NT2/D1 (cell line): ENCODE results near the gene LPP.

Source experiments
- DNase-seq: peaks from one replicate; pipeline ENCODE4 v3.0.0-alpha.2; 2011; ENCODE audit warnings: low read depth, low spot score
- H3K27me3 ChIP-seq: 2 replicates; pipeline ENCODE4 v1.6.0; 2011; ENCODE audit warnings: mild to moderate bottlenecking; ENCODE audit not compliant: insufficient read length, insufficient read depth
- H3K36me3 ChIP-seq: 2 replicates; pipeline ENCODE4 v1.6.1; 2011; ENCODE audit warnings: mild to moderate bottlenecking, low read length, mixed read lengths; ENCODE audit not compliant: insufficient read depth, insufficient read length
- H3K4me1 ChIP-seq: 2 replicates; pipeline ENCODE4 v1.5.1; 2011; ENCODE audit not compliant: insufficient read depth, insufficient read length
- H3K4me3 ChIP-seq: 2 replicates; pipeline ENCODE4 v1.5.1; 2011; ENCODE audit warnings: low read depth; ENCODE audit not compliant: insufficient read length
- H3K9ac ChIP-seq: 2 replicates; pipeline ENCODE4 v1.6.0; 2011; ENCODE audit warnings: low read depth; ENCODE audit not compliant: insufficient read length
- H3K9me3 ChIP-seq: 2 replicates; pipeline ENCODE4 v1.5.1; 2011; ENCODE audit warnings: mild to moderate bottlenecking, low read length; ENCODE audit not compliant: insufficient read depth
- SUZ12 ChIP-seq: IDR thresholded peaks from 2 replicates; pipeline ENCODE4 v1.6.1; 2011; ENCODE audit not compliant: insufficient read length, insufficient read depth; ENCODE audit errors: extremely low read depth
- YY1 ChIP-seq: IDR thresholded peaks from 2 replicates; pipeline ENCODE4 v1.6.1; 2011; ENCODE audit not compliant: insufficient read length, insufficient read depth
- ZNF274 ChIP-seq: IDR thresholded peaks from 2 replicates; pipeline ENCODE4 v1.6.1; 2011; ENCODE audit warnings: mild to moderate bottlenecking, low read depth, low read length

Gene LPP

DNA sequence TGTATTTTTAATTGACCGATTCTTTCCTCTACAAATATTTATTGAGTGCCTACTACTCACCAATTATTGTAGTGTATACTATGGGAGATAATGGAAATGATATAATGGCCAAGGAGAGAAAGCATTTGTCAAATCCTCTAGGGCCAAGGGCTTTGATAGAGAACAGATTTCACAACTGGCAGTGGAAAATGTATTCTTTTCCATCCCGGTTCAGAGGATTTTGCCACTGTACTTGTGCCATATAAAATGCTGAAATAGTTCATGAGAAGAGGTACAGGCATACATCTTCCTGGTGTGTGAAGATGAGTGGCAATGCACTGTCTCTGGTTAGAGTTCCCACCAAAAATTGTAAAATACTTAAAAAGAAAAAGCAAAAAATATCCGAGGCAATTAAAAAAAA lies 566.3 kb downstream of the LPP start:
- TF ChIP-seq ZNF274 (no peak), SUZ12 (no peak), YY1 (no peak)
- no peaks in the 10 kb centered on the region for H3K4me1 ChIP-seq
- no peaks in the 10 kb centered on the region for H3K36me3 ChIP-seq
- no peak for DNase-seq
- no peaks in the 10 kb centered on the region for H3K9me3 ChIP-seq
- H3K9ac ChIP-seq: no peak overlapping the region
- no peaks in the 10 kb centered on the region for H3K27me3 ChIP-seq
- H3K4me3 ChIP-seq: no peak overlapping the region

DNA sequence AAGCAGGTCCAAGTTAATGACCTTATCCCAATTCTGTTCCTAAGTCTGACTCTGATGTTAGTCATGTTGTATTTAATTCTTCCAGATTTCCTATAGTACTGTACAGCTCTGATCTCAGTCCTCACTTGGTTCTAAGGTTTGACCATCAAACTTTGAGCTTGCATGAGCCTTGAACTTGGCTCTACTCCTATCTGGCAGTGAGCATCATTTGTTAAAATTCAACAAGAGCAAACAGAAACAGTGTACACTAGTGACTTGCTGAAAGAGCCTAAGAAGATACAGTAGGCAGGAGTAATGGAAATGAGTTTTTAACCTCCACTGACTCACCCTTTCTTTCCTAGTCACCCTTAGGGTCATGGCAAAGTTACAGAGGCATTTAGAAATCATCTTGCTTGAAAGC lies 566.7 kb downstream of the LPP start:
- no peak for DNase-seq
- no peak overlapping the region for H3K4me3 ChIP-seq

DNA sequence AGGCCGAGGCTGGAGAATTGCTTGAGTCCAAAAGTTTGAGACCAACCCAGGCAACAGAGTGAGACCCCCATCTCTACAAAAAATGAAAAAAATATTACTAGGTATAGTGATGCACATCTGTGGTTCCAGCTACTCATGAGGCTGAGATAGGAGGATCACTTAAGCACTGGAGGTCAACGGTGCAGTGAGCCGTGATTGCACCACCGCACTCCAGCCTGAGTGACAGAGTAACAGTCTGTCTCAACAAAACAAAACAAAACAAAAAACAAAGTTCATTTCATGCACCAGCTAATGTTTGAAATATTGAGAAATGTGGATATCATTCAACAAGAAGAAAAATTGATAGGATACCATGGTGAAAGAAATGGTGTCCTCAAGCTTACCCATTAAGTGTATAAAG lies 567.4 kb downstream of the LPP start:
- no peaks in the 10 kb centered on the region for H3K36me3 ChIP-seq
- no peaks in the 10 kb centered on the region for H3K4me1 ChIP-seq
- no peak for DNase-seq
- TF ChIP-seq ZNF274: no peak
- no peaks in the 10 kb centered on the region for H3K27me3 ChIP-seq
- no peak overlapping the region for H3K9ac ChIP-seq
- H3K4me3 ChIP-seq: no peak overlapping the region
- H3K9me3 ChIP-seq: no peaks in the 10 kb centered on the region

More for the DNA sequence above, 566.7 kb downstream of the LPP start:
- Histone ChIP-seq H3K9me3 (no peaks in the 10 kb centered on the region), H3K36me3 (no peaks in the 10 kb centered on the region), H3K4me1 (no peaks in the 10 kb centered on the region), H3K9ac (no peak overlapping the region), H3K27me3 (no peaks in the 10 kb centered on the region)
- no peak for TF ChIP-seq SUZ12
- no peak for TF ChIP-seq ZNF274
- TF ChIP-seq YY1: no peak

DNA sequence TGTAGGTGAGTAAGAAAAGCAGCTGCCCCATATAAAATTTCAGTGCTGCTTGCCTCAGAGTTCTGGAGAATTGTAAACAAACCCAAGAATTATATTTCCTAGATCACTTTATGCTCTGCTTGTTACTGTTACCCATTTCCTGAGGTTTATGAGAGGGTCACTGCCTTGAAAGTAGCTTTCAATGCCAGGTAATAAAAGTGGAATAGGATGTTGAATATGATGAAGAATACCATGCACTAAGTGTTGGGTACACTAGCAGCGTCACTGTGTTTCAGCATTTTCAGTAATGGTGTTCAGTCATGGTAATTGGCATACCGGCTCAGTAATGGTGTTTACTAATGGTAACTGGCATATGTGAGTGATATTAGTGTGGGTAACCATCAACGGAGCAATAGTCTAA lies 568.0 kb downstream of the LPP start:
- TF ChIP-seq SUZ12 (no peak), YY1 (no peak), ZNF274 (no peak)
- Histone ChIP-seq H3K9me3 (no peaks in the 10 kb centered on the region), H3K4me3 (no peak overlapping the region), H3K4me1 (no peaks in the 10 kb centered on the region), H3K9ac (no peak overlapping the region), H3K36me3 (no peaks in the 10 kb centered on the region), H3K27me3 (no peaks in the 10 kb centered on the region)
- DNase-seq: no peak

DNA sequence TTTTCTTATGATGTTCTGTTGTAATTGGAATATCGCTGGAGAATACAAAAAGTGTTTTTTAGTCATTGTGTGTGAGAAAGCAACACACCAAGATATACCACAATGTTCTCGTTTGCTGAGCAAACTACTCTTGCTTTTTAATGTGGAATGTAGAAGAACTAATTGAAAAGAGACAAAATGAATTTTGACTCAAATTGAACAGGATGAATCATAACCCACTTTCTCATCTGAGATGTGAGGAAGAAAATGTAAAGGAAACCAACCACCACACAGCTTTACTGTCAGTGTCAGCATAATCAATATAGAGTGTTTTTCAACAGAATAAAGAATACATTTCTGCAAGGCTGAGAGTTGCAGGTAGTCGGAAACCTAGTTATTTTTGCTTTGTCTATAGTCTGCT lies 569.0 kb downstream of the LPP start:
- H3K4me3 ChIP-seq: no peak overlapping the region
- no peaks in the 10 kb centered on the region for H3K27me3 ChIP-seq
- TF ChIP-seq ZNF274: no peak
- TF ChIP-seq YY1: no peak
- TF ChIP-seq SUZ12: no peak

DNA sequence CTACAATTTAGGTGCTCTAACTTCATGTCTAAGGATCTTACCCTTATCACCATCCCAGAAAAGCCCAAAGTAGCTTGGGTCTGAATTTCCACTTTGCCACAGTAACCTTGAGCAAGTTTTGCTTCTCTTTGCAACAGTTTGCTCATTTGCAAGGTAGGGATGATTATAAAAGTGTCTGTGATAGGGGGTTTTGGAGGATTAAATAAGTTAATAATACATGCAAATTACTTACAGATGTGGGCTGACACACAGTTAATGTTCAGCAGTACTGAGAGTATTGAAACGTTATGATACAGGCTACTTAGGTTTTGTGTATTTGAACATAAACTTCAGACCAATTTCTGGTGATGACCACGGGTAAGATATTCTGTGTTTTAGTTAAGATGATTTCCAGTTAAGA lies 573.1 kb downstream of the LPP start:
- H3K4me3 ChIP-seq: no peak overlapping the region
- no peak for DNase-seq
- no peaks in the 10 kb centered on the region for H3K4me1 ChIP-seq
- no peaks in the 10 kb centered on the region for H3K27me3 ChIP-seq
- H3K36me3 ChIP-seq: no peaks in the 10 kb centered on the region
- H3K9me3 ChIP-seq: no peaks in the 10 kb centered on the region
- TF ChIP-seq YY1 (no peak), SUZ12 (no peak), ZNF274 (no peak)
- H3K9ac ChIP-seq: no peak overlapping the region

More for the DNA sequence above, 569.0 kb downstream of the LPP start:
- no peaks in the 10 kb centered on the region for H3K4me1 ChIP-seq
- no peaks in the 10 kb centered on the region for H3K9me3 ChIP-seq
- H3K9ac ChIP-seq: no peak overlapping the region
- no peak for DNase-seq
- no peaks in the 10 kb centered on the region for H3K36me3 ChIP-seq

DNA sequence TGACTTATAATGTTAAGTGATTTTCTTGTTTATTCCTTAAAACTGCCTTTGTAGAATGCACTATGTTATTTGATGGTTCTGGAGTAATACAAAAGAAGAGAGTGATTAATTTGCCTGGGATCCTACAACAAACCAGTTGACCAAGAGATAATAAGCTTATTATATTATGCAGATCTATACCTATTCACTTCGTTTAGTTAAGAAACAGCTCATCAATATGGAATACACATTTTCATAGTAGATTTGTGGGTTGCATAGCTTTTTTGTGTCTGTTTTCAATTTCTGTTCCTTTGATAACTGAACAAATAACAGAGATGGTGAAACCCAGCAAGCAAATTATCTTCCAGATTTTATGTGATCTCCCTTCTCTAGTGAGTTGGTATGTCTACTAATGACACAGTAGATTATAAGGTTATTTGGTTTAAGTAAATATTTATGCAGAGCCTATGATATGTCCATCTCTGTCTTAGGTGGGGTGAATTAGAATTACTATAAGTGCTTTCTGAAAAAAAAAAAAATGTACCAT lies 574.5 kb downstream of the LPP start:
- H3K27me3 ChIP-seq: no peaks in the 10 kb centered on the region
- H3K4me3 ChIP-seq: no peak overlapping the region
- H3K9me3 ChIP-seq: no peaks in the 10 kb centered on the region
- DNase-seq: no peak
- no peaks in the 10 kb centered on the region for H3K36me3 ChIP-seq
- no peak overlapping the region for H3K9ac ChIP-seq
- no peak for TF ChIP-seq ZNF274
- no peak for TF ChIP-seq SUZ12
- TF ChIP-seq YY1: no peak
- no peaks in the 10 kb centered on the region for H3K4me1 ChIP-seq

DNA sequence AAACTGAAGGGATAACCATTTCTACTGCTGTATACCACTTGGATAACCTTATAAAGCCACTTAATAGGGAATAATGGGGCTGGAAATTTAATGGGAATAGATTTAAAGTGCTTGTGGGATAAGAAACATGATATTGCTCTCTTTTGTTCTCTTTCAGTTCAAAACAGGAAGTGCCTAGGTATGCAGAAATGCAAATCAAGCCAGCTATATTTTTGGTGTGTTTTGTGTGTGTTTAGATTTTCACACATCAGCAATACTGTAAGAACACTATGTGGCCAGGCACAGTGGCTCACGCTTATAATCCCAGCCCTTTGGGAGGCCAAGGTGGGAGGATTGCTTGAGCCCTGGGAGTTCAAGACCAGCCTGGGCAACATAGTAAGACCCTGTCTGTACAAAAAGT lies 575.5 kb downstream of the LPP start:
- Histone ChIP-seq H3K4me3 (no peak overlapping the region), H3K9ac (no peak overlapping the region), H3K9me3 (no peaks in the 10 kb centered on the region), H3K36me3 (no peaks in the 10 kb centered on the region), H3K4me1 (no peaks in the 10 kb centered on the region), H3K27me3 (no peaks in the 10 kb centered on the region)
- TF ChIP-seq ZNF274 (no peak), YY1 (no peak)
- DNase-seq: no peak
